Esophagus squamous epithelium (tissue), 5 donors: ENCODE results near the gene PPOX. TPM values are rescaled to one million over a fixed set of nuclear protein-coding genes. Genes with fewer than 3 reads are reported as not detected.

Experiments used
- DNase-seq: peaks from one replicate; lab custom pipeline; 2025; lab: John Stamatoyannopoulos, UW
- H3K27ac ChIP-seq, 4 donors: fragments of 200-600 bp; sonication (generic); one replicate each; pipeline ENCODE4 v1.5.1; 2016 to 2019; ENCODE audit warnings: mild to moderate bottlenecking in 1 of 4
- H3K27me3 ChIP-seq, 4 donors: fragments of 200-600 bp; sonication (generic); 1 replicate in 3 of 4; 2 replicates in 1 of 4; pipeline versions ENCODE4 v1.5.1 to v1.6.0; 2017 to 2021; ENCODE audit warnings: antibody characterized with exemption in 1 of 4
- H3K36me3 ChIP-seq, 3 donors: fragments of 200-600 bp; sonication (generic); one replicate each; pipeline ENCODE4 v1.5.1; 2016 to 2019
- H3K4me1 ChIP-seq, 3 donors: fragments of 200-600 bp; sonication (generic); one replicate each; pipeline ENCODE4 v1.5.1; 2017 to 2019
- H3K4me3 ChIP-seq, 4 donors: fragments of 200-600 bp; sonication (generic); 1 replicate in 3 of 4; 2 replicates in 1 of 4; pipeline ENCODE4 v1.5.1; 2016 to 2019; ENCODE audit warnings: mild to moderate bottlenecking in 2 of 4, moderate library complexity in 1 of 4
- H3K9me3 ChIP-seq, 3 donors: fragments of 200-600 bp; sonication (generic); one replicate each; pipeline ENCODE4 v1.5.1; 2016 to 2019
- CTCF ChIP-seq, 6 experiments: fragments of 450-650 bp in 4 of 6; fragments of 200-600 bp in 2 of 6; sonication (generic) in 2 of 6; IDR thresholded peaks; one replicate each; pipeline ENCODE4 v1.5.1; 2016 to 2019; ENCODE audit warnings: antibody characterized with exemption in 6 of 6, mild to moderate bottlenecking in 4 of 6, moderate library complexity in 4 of 6
- POLR2A ChIP-seq, 4 donors: fragments of 450-650 bp; IDR thresholded peaks; one replicate each; pipeline ENCODE4 v1.6.1; 2017; ENCODE audit warnings: antibody characterized with exemption in 4 of 4, mild to moderate bottlenecking in 4 of 4, moderate library complexity in 3 of 4
- WGBS, 2 donors: methylation state at CpG; one replicate each; pipeline ENCODE4 v1.1.5; 2018; 5-methylcytosine and 5-hydroxymethylcytosine counted together
- intact Hi-C: fragments of 100-400 bp; cut with DNase I; formaldehyde crosslinking; loops from one replicate; pipeline ENCODE4 v1.15.0; 2022
- total RNA-seq, 4 donors: library from RNA; depleted of rRNA; stranded (reverse); fragments of >200 nt; gene quantifications; one replicate each; pipeline ENCODE4 v1.1.0, GENCODE V29; 2016
- donor health status: DM: yes; HTN: yes; CAD: no.

PPOX gene
- total RNA-seq, 4 donors from 2014 or later: 5.8 to 28.8 (median 11.7) TPM

- TF ChIP-seq POLR2A (IDR thresholded peaks at IDR 0.05): peak in 1 of 4 donors; percentile 41
- TF ChIP-seq CTCF (IDR thresholded peaks at IDR 0.05): no peak
- peak overlapping the region in 3 of 4 donors; percentile 15 to 49 (median 30) for H3K4me3 ChIP-seq
- no peaks in the 10 kb centered on the region for H3K9me3 ChIP-seq
- intact Hi-C loops: no loop called here
- H3K27me3 ChIP-seq: no peaks in the 10 kb centered on the region
- WGBS, 2 donors: 60% methylated on average over 7 of the region's 7 CpGs
- peaks cover 21 to 34% (median 24%) of the 10 kb centered on the region in 3 donors for H3K36me3 ChIP-seq
- H3K4me1 ChIP-seq: no peaks in the 10 kb centered on the region
- peak overlapping the region; percentile 19 to 86 (median 58) for H3K27ac ChIP-seq
- no peak for DNase-seq
Observed at GRCh38 chr1:161216945-161217712, 50.9 kb downstream of the PPOX start.

GRCh38 chr1:161217831-161218230, 51.6 kb downstream of the PPOX start:
- H3K4me1 ChIP-seq: no peaks in the 10 kb centered on the region
- H3K27ac ChIP-seq: peak overlapping the region in 3 of 4 donors; percentile 44 to 73 (median 67)
- H3K4me3 ChIP-seq: peak overlapping the region in 2 of 4 donors; percentile 4 to 5
- TF ChIP-seq CTCF (IDR thresholded peaks at IDR 0.05): no peak
- no peak for TF ChIP-seq POLR2A (IDR thresholded peaks at IDR 0.05)
- intact Hi-C loops: no loop called here
- DNase-seq: no peak
- peaks cover 14 to 27% (median 19%) of the 10 kb centered on the region in 3 donors for H3K36me3 ChIP-seq
- no peaks in the 10 kb centered on the region for H3K27me3 ChIP-seq
- H3K9me3 ChIP-seq: no peaks in the 10 kb centered on the region
- WGBS, 2 donors: 30 to 64% methylated on average over 2 to 6 of the region's 6 CpGs

GRCh38 chr1:161218301-161219077, 52.3 kb downstream of the PPOX start:
- H3K27me3 ChIP-seq: no peaks in the 10 kb centered on the region
- no peak overlapping the region for H3K4me3 ChIP-seq
- H3K36me3 ChIP-seq: peaks cover 9 to 20% (median 13%) of the 10 kb centered on the region in 3 donors
- 63 to 88% methylated on average over 4 to 8 of the region's 8 CpGs for WGBS, 2 donors
- intact Hi-C loops: no loop called here
- DNase-seq: no peak
- no peaks in the 10 kb centered on the region for H3K4me1 ChIP-seq
- no peaks in the 10 kb centered on the region for H3K9me3 ChIP-seq
- no peak overlapping the region for H3K27ac ChIP-seq
- TF ChIP-seq CTCF (IDR thresholded peaks at IDR 0.05) (no peak), POLR2A (IDR thresholded peaks at IDR 0.05) (no peak)

- WGBS, 2 donors: 85 to 90% methylated on average over 4 to 5 of the region's 5 CpGs
- intact Hi-C loops: no loop called here
Observed at GRCh38 chr1:161219078-161219892, 53.1 kb downstream of the PPOX start.

More at GRCh38 chr1:161219078-161219892, 53.1 kb downstream of the PPOX start:
- Histone ChIP-seq H3K27me3 (no peaks in the 10 kb centered on the region), H3K36me3 (peaks cover under 1 to 12% (median 5%) of the 10 kb centered on the region in 3 donors), H3K9me3 (no peaks in the 10 kb centered on the region), H3K4me1 (no peaks in the 10 kb centered on the region), H3K4me3 (no peak overlapping the region), H3K27ac (no peak overlapping the region)
- no peak for DNase-seq
- no peak for TF ChIP-seq POLR2A (IDR thresholded peaks at IDR 0.05)
- no peak for TF ChIP-seq CTCF (IDR thresholded peaks at IDR 0.05)
